ENCODE data around the gene SSH2. TPM values are rescaled to one million over a fixed set of nuclear protein-coding genes. Genes with fewer than 3 reads are reported as not detected.
A peak's percentile ranks its signal among the peaks of the same experiment; 100 is the strongest.

SSH2 gene
- polyA plus RNA-seq, 1 of the 3 experiments (the other 2 are of a cell fraction): 8.8 TPM

GRCh38 chr17:29640413-29640812 lies 289.6 kb downstream of the SSH2 start:
- H2AFZ ChIP-seq (ENCODE audit: low read depth): no peak overlapping the region
- 53% methylated on average over 2 of the region's 2 CpGs for WGBS (ENCODE audit: low lambda C conversion rate)
- H3K27me3 ChIP-seq (ENCODE audit: insufficient read depth): no peaks in the 10 kb centered on the region
- peaks cover 10 to 11% of the 10 kb centered on the region in 2 experiments for H3K36me3 ChIP-seq (replicated peaks in 1 of 2; ENCODE audit: control insufficient read depth in 1 of 2, insufficient read depth in 2 of 2, low read length in 1 of 2)
- CTCF ChIA-PET: interaction anchor here (0.6 to 3.6 kb wide), 18 partner anchors 11 to 290 kb away, joined by 3 to 53 read pairs (median 7); partner anchors contain the start of gene SSH2
- H3K4me3 ChIP-seq (ENCODE audit: low read depth in 2 of 2, low read length in 1 of 2): no peak overlapping the region
- POLR2A ChIA-PET: no interaction called here
- H3K9ac ChIP-seq: no peak overlapping the region; the same call in 1 of the 2 replicates
- H3K4me2 ChIP-seq: peak overlapping the region; percentile 26; the same call in 1 of the 2 replicates
- no peaks in the 10 kb centered on the region for H4K20me1 ChIP-seq (ENCODE audit: insufficient read depth)
- H3K9me3 ChIP-seq: no peaks in the 10 kb centered on the region
- no peaks in the 10 kb centered on the region for H3K9me2 ChIP-seq
- no peak for TF ChIP-seq GATA2 (CRISPR knock-in tag; IDR thresholded peaks at IDR 0.05)
- no peak for TF ChIP-seq TCF12 (IDR thresholded peaks at IDR 0.05)
- TF ChIP-seq REST (IDR thresholded peaks at IDR 0.05; ENCODE audit: low read depth, low read length): no peak
- peak; percentile 52 for TF ChIP-seq MAX (IDR thresholded peaks at IDR 0.05; ENCODE audit: low read depth)
- H3K4me1 ChIP-seq (ENCODE audit: control insufficient read depth in 1 of 2, insufficient read depth in 2 of 2, low read depth in 1 of 2, low read length in 1 of 2): peaks cover 54% of the 10 kb centered on the region in 2 experiments; a peak in 3 of 4 replicates
- H3K27ac ChIP-seq (ENCODE audit: low read depth in 2 of 2, low read length in 1 of 2): peak overlapping the region; percentile 52 to 89
- H3K79me2 ChIP-seq (ENCODE audit: insufficient read depth): 0 out of 2 replicates have a peak, but pooled peaks cover 6% of the 10 kb centered on the region
- peaks cover 24% of the 10 kb centered on the region for H3F3A ChIP-seq (replicated peaks; ENCODE audit: insufficient read depth)
- no peak for DNase-seq

GRCh38 chr17:29633886-29634285 lies 296.1 kb downstream of the SSH2 start:
- Histone ChIP-seq H3K4me2 (no peak overlapping the region), H3K79me2 (ENCODE audit: insufficient read depth) (0 out of 2 replicates have a peak, but pooled peaks cover 6% of the 10 kb centered on the region), H3K4me3 (ENCODE audit: low read depth in 2 of 2, low read length in 1 of 2) (no peak overlapping the region), H3K9ac (no peak overlapping the region), H3K27ac (ENCODE audit: low read depth in 2 of 2, low read length in 1 of 2) (peak overlapping the region in 1 of 2 experiments; percentile 64; a peak in 1 of 4 replicates), H3K9me3 (no peaks in the 10 kb centered on the region), H4K20me1 (ENCODE audit: insufficient read depth) (no peaks in the 10 kb centered on the region), H3F3A (replicated peaks; ENCODE audit: insufficient read depth) (peaks cover 2% of the 10 kb centered on the region), H3K4me1 (ENCODE audit: control insufficient read depth in 1 of 2, insufficient read depth in 2 of 2, low read depth in 1 of 2, low read length in 1 of 2) (peaks cover 2 to 41% of the 10 kb centered on the region in 2 experiments; a peak in 3 of 4 replicates), H3K9me2 (no peaks in the 10 kb centered on the region), H2AFZ (ENCODE audit: low read depth) (no peak overlapping the region), H3K36me3 (replicated peaks in 1 of 2; ENCODE audit: control insufficient read depth in 1 of 2, insufficient read depth in 2 of 2, low read length in 1 of 2) (peaks cover 21 to 58% of the 10 kb centered on the region in 2 experiments), H3K27me3 (ENCODE audit: insufficient read depth) (no peaks in the 10 kb centered on the region)
- WGBS (ENCODE audit: low lambda C conversion rate): 100% methylated on average over 3 of the region's 3 CpGs
- ChIA-PET CTCF (interaction anchor here (1.1 to 1.4 kb wide), 2 partner anchors 29 to 54 kb away, joined by 3 to 4 read pairs; no protein-coding TSS in a partner anchor), POLR2A (no interaction called here)
- no peak for DNase-seq
- TF ChIP-seq FOXJ3 (CRISPR knock-in tag; IDR thresholded peaks at IDR 0.05): no peak
- TF ChIP-seq EP300 (IDR thresholded peaks at IDR 0.05; ENCODE audit: borderline replicate concordance in 1 of 2, low read depth in 1 of 2, low read length in 1 of 2): no peak

Data from SK-N-SH (cell line).